ENCODE data around the gene MPP7.
A peak's percentile ranks its signal among the peaks of the same experiment; 100 is the strongest.
"Not testable (repeated sequence)": the region's sequence is repeated elsewhere in the genome, so short reads cannot be mapped to it uniquely, and the experiment has no call there.

The MPP7 gene

GRCh38 chr10:28302638-28303488, at the start of gene MPP7:
Gene MPP7 (minus strand): TSS chr10:28303064. CDS start chr10:28238604, 64,460 bp downstream.
- DNase-seq (ENCODE audit: low spot score): peak; percentile 97

- no peak for DNase-seq (ENCODE audit: low spot score)
Observed at GRCh38 chr10:28349892-28350291, 47.0 kb upstream of the MPP7 start.

- DNase-seq (ENCODE audit: low spot score): no peak
Observed at GRCh38 chr10:28343987-28344895, 41.4 kb upstream of the MPP7 start.

GRCh38 chr10:28343252-28343651, 40.4 kb upstream of the MPP7 start:
- no peak for DNase-seq (ENCODE audit: low spot score)

- DNase-seq (ENCODE audit: low spot score): not testable (repeated sequence)
Observed at GRCh38 chr10:28341679-28342078, 38.8 kb upstream of the MPP7 start.

GRCh38 chr10:28332726-28333125, 29.9 kb upstream of the MPP7 start:
- DNase-seq (ENCODE audit: low spot score): no peak

- DNase-seq (ENCODE audit: low spot score): no peak
Observed at GRCh38 chr10:28331841-28332240, 29.0 kb upstream of the MPP7 start.

GRCh38 chr10:28331066-28331465, 28.2 kb upstream of the MPP7 start:
- DNase-seq (ENCODE audit: low spot score): no peak

- no peak for DNase-seq (ENCODE audit: low spot score)
Observed at GRCh38 chr10:28328346-28328745, 25.5 kb upstream of the MPP7 start.

- DNase-seq (ENCODE audit: low spot score): no peak
Observed at GRCh38 chr10:28327491-28327880, 24.6 kb upstream of the MPP7 start.

GRCh38 chr10:28326516-28327490, 23.9 kb upstream of the MPP7 start:
- no peak for DNase-seq (ENCODE audit: low spot score)

GRCh38 chr10:28320799-28321198, 17.9 kb upstream of the MPP7 start:
- DNase-seq (ENCODE audit: low spot score): no peak

GRCh38 chr10:28320090-28320489, 17.2 kb upstream of the MPP7 start:
- DNase-seq (ENCODE audit: low spot score): no peak

- not testable (repeated sequence) for DNase-seq (ENCODE audit: low spot score)
Observed at GRCh38 chr10:28319061-28319460, 16.2 kb upstream of the MPP7 start.

- DNase-seq (ENCODE audit: low spot score): no peak
Observed at GRCh38 chr10:28318626-28319025, 15.8 kb upstream of the MPP7 start.

GRCh38 chr10:28317760-28318159, 14.9 kb upstream of the MPP7 start:
- no peak for DNase-seq (ENCODE audit: low spot score)

GRCh38 chr10:28316696-28317095, 13.8 kb upstream of the MPP7 start:
- DNase-seq (ENCODE audit: low spot score): no peak

- no peak for DNase-seq (ENCODE audit: low spot score)
Observed at GRCh38 chr10:28315140-28315539, 12.3 kb upstream of the MPP7 start.

GRCh38 chr10:28314211-28314610, 11.3 kb upstream of the MPP7 start:
- no peak for DNase-seq (ENCODE audit: low spot score)

GRCh38 chr10:28312572-28312971, 9.7 kb upstream of the MPP7 start:
- DNase-seq (ENCODE audit: low spot score): no peak

GRCh38 chr10:28311104-28311503, 8.2 kb upstream of the MPP7 start:
- no peak for DNase-seq (ENCODE audit: low spot score)

GRCh38 chr10:28307267-28307666, 4.4 kb upstream of the MPP7 start:
- no peak for DNase-seq (ENCODE audit: low spot score)

Data from germinal center (tissue), 1 donor.